ENCODE measurements around the gene CCRL2.

Gene CCRL2, protein sequence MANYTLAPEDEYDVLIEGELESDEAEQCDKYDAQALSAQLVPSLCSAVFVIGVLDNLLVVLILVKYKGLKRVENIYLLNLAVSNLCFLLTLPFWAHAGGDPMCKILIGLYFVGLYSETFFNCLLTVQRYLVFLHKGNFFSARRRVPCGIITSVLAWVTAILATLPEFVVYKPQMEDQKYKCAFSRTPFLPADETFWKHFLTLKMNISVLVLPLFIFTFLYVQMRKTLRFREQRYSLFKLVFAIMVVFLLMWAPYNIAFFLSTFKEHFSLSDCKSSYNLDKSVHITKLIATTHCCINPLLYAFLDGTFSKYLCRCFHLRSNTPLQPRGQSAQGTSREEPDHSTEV

DNA sequence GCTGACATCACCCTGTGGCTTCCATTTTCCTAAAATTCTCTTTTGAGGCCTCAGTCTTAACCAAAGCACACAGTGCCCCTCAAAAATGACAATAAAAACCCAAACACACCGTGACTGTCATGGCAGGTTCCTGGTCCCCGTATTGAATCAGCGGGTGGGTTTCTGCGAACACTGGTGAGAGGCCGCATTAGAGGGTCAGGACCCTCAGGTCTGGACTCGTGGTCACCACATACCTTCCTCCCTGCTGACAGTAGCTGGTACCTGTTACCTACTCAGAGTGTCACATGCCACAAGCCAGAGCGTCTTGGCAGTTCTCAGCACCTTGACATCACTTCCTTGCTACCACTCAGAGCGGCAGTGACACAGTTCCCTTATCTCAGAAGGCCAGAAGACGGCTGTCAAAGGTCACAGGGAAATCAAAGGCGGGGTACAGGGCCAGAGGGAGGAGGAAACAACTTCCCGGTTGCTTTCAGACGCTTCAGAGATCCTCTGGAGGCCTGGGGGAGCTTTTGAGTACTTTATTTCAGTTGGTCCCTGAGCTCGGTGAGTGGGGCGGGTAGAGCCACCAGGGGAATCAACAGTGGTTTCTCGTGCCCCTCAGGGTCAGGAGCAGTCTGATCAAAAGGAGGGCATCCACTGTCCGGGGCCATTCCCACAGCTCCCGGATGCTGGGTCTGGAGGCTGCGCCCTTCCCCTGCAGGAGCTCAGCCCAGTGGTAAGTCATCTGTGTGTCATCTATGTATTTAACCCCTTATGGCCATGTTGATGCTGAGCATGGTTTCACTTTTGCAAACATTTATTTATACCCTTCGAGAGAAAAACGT, at the start of gene CCRL2, which contains the start of gene CCR5AS:
TSS of gene CCRL2 (plus strand) at position 472 of the 824 bp plus-strand sequence. CDS start 821 bp downstream, outside the sequence.
TSS of gene CCR5AS (minus strand) at position 279 of the 824 bp plus-strand sequence.
- no peak for DNase-seq

DNA sequence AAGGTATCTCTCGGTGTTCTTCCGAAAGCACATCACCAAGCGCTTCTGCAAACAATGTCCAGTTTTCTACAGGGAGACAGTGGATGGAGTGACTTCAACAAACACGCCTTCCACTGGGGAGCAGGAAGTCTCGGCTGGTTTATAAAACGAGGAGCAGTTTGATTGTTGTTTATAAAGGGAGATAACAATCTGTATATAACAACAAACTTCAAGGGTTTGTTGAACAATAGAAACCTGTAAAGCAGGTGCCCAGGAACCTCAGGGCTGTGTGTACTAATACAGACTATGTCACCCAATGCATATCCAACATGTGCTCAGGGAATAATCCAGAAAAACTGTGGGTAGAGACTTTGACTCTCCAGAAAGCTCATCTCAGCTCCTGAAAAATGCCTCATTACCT, 48.6 kb upstream of the CCRL2 start:
- DNase-seq, result no peak

DNA sequence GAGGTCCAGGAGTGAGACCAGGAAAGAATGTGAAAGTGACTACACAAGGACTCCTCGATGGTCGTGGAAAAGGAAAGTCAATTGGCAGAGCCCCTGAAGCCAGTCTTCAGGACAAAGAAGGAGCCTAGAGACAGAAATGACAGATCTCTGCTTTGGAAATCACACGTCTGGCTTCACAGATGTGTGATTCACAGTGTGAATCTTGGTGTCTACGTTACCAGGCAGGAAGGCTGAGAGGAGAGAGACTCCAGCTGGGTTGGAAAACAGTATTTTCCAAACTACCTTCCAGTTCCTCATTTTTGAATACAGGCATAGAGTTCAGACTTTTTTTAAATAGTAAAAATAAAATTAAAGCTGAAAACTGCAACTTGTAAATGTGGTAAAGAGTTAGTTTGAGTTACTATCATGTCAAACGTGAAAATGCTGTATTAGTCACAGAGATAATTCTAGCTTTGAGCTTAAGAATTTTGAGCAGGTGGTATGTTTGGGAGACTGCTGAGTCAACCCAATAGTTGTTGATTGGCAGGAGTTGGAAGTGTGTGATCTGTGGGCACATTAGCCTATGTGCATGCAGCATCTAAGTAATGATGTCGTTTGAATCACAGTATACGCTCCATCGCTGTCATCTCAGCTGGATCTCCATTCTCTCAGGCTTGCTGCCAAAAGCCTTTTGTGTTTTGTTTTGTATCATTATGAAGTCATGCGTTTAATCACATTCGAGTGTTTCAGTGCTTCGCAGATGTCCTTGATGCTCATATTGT, 47.1 kb upstream of the CCRL2 start:
- DNase-seq, result no peak

DNA sequence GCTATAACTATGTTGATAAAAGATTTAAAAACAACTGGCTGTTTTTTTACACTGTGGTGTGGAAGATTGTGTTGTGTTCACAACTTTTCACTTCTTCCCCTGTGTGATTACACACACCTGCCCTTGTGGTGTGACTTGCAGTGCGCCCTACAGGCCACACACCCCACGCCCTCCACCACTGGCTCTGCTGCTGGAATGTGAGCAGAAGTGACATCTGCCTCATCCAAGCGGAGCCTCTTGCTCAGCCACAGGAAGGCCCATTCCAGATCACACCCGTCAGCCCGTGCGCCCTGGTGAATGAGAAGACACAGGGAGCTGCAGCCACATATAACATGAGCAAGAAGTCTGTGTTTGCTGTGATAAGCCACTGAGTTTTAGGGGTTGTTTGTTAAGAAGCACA, 46.2 kb upstream of the CCRL2 start:
- DNase-seq, result no peak

DNA sequence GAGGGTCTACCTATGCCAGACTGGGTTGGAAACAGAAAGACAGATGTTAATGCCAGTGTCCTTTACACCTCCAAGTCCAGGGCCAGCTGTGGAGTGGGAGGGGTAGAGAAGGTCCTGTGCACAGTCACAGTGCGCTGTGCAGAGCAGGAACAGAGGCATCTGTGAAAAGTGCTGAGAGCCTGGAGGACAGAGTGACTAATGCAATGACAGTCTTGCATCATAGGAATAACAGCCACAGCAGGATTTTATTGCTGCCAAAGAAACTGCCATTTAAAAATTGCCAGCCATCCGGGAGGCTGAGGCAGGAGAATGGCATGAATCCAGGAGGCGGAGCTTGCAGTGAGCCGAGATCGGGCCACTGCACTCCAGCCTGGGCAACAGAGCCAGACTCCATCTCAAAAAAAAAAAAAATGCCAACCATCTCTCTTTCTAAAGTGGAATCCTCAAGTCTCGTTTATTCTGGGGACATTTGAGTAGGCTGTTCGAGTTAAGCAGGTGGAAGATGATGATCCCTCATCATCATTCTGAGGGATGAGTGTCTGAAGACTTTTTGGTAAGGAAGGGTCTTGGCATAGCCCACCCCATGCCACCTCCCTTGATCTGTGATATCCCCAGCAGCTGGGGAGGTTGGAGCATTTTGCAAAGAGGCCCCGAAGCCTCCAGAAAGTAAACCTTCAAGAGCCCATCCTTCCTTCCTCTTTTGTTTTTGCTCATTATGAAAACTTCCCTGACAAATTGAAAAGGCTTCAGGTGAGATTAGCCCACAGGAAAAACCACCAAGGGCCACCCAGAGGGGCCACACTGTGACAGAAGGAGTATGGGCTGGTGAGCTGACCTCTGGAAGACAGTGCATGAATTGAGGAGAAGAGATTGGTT, 45.4 kb upstream of the CCRL2 start:
- no peak for DNase-seq

DNA sequence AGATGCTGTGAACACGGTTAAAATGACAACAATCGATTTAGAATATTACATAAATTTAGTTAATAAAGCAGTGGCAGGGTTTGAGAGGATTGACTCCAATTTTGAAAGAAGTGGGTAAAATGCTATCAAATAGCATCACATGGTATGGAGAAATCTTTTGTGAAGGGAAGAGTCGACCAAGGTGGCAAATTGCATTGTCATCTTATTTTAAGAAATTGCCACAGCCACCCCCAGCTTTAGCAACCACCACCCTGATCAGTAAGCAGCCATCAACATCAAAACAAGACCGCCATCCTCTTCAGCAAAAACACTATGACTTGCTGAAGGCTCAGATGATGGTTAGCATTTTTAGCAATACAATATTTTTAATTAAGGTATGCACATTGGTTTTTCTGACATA, 42.0 kb upstream of the CCRL2 start:
- no peak for DNase-seq

DNA sequence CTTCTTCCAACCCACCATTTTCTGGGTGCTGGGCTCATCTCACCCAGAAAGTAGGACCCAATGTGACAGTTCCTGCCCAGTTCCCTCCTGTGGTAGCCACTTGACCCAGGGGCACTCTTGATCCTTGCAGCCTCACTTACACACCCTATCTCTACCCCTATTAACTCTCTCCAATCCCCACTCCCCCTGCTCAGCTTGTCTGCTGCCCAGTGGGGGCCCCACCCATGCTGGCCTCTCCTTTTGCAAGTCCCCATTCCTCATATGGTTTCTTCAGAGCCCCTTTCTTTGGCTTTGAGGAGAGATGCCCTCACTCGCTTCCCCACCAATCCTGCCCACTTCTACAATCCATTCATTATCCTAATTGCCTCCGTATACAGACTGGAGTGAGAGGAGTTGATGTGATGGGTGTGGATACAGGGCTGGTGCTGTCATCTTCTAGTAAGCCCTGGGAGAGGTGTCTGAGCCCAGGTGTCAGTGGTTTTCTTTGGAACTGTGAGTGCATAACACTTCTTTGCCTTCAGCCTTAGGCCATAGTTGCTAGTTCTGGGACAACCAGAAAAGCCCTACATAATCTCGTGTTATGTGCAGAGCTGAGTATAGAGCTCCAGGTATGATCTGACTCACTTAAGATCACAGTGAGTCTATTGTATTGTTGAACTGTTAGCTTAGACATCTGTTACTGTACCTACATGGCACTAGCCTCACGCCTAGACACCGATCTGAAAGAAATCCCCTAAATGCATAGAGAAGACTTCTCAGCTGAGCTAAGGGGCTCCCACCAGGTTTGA, 41.1 kb upstream of the CCRL2 start:
- no peak for DNase-seq

DNA sequence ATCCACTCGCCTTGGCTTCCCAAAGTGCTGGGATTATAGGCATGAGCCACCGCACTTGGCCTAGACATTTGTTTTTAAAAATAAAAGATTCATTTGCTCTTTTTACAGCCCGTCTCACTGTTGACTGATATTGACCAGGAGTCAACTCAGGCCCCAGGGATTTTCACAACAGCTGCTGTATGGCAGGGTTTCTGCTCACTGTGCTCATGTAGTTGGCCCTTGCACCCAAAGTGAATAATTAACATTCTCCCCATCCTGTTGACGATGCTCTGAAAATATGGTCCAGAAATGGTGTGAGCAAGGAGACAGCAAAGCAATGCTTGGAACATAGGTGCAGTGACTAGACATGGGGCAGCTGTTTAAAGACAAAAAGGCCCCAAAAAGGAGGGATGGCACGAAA, 39.2 kb upstream of the CCRL2 start:
- no peak for DNase-seq

DNA sequence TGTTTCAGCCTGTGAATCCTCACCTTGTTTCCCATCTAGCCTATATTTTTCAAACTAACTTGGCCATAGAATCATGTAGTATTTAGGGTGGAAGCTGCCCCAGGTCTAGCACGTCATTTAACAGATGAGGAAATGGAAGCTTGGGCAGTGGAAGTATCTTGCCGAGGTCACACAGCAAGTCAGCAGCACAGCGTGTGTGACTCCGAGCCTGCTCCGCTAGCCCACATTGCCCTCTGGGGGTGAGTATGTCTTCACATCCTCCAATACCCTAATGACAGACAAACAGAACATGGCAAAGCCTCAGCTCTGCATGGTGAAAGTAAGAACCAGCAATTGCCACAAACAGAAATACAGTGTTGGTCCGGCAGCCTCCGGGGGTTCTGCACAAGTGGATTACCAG, 38.5 kb upstream of the CCRL2 start:
- no peak for DNase-seq

DNA sequence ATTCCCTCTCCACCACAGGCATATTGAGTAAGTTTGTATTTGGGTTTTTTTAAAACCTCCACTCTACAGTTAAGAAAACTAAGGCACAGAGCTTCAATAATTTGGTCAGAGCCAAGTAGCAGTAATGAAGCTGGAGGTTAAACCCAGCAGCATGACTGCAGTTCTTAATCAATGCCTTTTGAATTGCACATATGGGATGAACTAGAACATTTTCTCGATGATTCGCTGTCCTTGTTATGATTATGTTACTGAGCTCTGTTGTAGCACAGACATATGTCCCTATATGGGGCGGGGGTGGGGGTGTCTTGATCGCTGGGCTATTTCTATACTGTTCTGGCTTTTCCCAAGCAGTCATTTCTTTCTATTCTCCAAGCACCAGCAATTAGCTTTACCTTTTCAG, 37.9 kb upstream of the CCRL2 start:
- no peak for DNase-seq

DNA sequence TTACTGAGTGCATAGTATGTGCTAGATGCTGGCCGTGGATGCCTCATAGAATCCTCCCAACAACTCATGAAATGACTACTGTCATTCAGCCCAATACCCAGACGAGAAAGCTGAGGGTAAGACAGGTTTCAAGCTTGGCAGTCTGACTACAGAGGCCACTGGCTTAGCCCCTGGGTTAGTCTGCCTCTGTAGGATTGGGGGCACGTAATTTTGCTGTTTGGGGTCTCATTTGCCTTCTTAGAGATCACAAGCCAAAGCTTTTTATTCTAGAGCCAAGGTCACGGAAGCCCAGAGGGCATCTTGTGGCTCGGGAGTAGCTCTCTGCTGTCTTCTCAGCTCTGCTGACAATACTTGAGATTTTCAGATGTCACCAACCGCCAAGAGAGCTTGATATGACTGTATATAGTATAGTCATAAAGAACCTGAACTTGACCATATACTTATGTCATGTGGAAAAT, 37.4 kb upstream of the CCRL2 start:
- DNase-seq, result no peak

DNA sequence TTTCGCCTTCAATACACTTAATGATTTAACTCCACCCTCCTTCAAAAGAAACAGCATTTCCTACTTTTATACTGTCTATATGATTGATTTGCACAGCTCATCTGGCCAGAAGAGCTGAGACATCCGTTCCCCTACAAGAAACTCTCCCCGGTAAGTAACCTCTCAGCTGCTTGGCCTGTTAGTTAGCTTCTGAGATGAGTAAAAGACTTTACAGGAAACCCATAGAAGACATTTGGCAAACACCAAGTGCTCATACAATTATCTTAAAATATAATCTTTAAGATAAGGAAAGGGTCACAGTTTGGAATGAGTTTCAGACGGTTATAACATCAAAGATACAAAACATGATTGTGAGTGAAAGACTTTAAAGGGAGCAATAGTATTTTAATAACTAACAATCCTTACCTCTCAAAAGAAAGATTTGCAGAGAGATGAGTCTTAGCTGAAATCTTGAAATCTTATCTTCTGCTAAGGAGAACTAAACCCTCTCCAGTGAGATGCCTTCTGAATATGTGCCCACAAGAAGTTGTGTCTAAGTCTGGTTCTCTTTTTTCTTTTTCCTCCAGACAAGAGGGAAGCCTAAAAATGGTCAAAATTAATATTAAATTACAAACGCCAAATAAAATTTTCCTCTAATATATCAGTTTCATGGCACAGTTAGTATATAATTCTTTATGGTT, 36.1 kb upstream of the CCRL2 start, which contains the start of gene CCR5:
TSS of gene CCR5 (plus strand) at position 108 of the 680 bp plus-strand sequence. CDS start 1,957 bp downstream, outside the sequence.
- DNase-seq, result no peak

DNA sequence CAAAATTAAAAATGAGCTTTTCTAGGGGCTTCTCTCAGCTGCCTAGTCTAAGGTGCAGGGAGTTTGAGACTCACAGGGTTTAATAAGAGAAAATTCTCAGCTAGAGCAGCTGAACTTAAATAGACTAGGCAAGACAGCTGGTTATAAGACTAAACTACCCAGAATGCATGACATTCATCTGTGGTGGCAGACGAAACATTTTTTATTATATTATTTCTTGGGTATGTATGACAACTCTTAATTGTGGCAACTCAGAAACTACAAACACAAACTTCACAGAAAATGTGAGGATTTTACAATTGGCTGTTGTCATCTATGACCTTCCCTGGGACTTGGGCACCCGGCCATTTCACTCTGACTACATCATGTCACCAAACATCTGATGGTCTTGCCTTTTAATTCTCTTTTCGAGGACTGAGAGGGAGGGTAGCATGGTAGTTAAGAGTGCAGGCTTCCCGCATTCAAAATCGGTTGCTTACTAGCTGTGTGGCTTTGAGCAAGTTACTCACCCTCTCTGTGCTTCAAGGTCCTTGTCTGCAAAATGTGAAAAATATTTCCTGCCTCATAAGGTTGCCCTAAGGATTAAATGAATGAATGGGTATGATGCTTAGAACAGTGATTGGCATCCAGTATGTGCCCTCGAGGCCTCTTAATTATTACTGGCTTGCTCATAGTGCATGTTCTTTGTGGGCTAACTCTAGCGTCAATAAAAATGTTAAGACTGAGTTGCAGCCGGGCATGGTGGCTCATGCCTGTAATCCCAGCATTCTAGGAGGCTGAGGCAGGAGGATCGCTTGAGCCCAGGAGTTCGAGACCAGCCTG, 35.3 kb upstream of the CCRL2 start:
- no peak for DNase-seq

DNA sequence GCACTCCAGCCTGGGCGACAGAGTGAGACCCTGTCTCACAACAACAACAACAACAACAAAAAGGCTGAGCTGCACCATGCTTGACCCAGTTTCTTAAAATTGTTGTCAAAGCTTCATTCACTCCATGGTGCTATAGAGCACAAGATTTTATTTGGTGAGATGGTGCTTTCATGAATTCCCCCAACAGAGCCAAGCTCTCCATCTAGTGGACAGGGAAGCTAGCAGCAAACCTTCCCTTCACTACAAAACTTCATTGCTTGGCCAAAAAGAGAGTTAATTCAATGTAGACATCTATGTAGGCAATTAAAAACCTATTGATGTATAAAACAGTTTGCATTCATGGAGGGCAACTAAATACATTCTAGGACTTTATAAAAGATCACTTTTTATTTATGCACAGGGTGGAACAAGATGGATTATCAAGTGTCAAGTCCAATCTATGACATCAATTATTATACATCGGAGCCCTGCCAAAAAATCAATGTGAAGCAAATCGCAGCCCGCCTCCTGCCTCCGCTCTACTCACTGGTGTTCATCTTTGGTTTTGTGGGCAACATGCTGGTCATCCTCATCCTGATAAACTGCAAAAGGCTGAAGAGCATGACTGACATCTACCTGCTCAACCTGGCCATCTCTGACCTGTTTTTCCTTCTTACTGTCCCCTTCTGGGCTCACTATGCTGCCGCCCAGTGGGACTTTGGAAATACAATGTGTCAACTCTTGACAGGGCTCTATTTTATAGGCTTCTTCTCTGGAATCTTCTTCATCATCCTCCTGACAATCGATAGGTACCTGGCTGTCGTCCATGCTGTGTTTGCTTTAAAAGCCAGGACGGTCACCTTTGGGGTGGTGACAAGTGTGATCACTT, 34.3 kb upstream of the CCRL2 start:
- DNase-seq, result no peak

DNA sequence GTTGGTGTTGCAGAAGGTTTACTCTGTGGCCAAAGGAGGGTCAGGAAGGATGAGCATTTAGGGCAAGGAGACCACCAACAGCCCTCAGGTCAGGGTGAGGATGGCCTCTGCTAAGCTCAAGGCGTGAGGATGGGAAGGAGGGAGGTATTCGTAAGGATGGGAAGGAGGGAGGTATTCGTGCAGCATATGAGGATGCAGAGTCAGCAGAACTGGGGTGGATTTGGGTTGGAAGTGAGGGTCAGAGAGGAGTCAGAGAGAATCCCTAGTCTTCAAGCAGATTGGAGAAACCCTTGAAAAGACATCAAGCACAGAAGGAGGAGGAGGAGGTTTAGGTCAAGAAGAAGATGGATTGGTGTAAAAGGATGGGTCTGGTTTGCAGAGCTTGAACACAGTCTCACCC, 32.3 kb upstream of the CCRL2 start:
- no peak for DNase-seq

DNA sequence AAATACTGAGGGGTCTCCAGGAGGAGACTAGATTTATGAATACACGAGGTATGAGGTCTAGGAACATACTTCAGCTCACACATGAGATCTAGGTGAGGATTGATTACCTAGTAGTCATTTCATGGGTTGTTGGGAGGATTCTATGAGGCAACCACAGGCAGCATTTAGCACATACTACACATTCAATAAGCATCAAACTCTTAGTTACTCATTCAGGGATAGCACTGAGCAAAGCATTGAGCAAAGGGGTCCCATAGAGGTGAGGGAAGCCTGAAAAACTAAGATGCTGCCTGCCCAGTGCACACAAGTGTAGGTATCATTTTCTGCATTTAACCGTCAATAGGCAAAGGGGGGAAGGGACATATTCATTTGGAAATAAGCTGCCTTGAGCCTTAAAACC, 31.8 kb upstream of the CCRL2 start:
- DNase-seq, result no peak

DNA sequence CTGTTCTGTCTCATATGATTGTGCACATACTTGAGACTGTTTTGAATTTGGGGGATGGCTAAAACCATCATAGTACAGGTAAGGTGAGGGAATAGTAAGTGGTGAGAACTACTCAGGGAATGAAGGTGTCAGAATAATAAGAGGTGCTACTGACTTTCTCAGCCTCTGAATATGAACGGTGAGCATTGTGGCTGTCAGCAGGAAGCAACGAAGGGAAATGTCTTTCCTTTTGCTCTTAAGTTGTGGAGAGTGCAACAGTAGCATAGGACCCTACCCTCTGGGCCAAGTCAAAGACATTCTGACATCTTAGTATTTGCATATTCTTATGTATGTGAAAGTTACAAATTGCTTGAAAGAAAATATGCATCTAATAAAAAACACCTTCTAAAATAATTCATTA, 31.2 kb upstream of the CCRL2 start:
- DNase-seq, result no peak

DNA sequence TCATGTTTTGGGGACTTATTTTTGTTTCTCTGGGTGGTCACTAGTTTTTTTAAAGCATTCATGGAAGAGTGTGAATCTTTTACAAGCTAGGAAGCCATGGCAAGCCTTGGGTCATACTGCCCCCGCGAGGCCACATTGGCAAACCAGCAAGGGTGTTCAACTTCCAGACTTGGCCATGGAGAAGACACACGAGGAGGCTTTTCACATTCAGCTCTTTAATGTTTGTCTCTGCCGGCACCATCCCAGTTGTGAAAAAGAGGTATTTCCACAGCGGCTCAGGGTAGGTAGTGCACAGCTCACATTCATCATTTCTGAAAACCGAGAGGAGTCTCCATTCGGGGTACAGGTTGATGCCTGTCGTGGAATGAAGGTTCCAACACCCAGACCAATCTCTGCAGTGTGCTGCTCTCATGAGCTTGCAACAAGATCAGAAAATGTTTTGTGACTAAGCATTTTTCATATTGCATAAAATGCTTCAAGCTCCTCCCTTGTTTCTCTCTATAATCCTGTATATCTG, 28.6 kb upstream of the CCRL2 start:
- DNase-seq, result no peak
